GM21825 (cell line): ENCODE data around the gene GTSF1L.

Source experiments
- ATAC-seq: cut with Tn5 transposase; IDR thresholded peaks from one replicate; pipeline ENCODE4 v1.9.1; 2021; ENCODE audit warnings: mild to moderate bottlenecking, moderate library complexity; ENCODE audit not compliant: unreplicated experiment

GTSF1L gene

GRCh38 chr20:43676368-43676767 is 50.4 kb downstream of the GTSF1L start:
- no peak for ATAC-seq
